Activated CD4-positive, alpha-beta T cell treated with anti-CD3 and anti-CD28 coated beads for 4 hours (primary cell): Measurements from ENCODE around the gene PECR.

Source experiments
- DNase-seq, 2 donors: peaks; one replicate each; pipeline ENCODE4 v3.0.0-alpha.2; 2020

PECR gene

GRCh38 chr2:216069028-216069427 is 12.6 kb downstream of the PECR start:
- DNase-seq: no peak

GRCh38 chr2:216066230-216066629 is 15.4 kb downstream of the PECR start:
- no peak for DNase-seq

DNA sequence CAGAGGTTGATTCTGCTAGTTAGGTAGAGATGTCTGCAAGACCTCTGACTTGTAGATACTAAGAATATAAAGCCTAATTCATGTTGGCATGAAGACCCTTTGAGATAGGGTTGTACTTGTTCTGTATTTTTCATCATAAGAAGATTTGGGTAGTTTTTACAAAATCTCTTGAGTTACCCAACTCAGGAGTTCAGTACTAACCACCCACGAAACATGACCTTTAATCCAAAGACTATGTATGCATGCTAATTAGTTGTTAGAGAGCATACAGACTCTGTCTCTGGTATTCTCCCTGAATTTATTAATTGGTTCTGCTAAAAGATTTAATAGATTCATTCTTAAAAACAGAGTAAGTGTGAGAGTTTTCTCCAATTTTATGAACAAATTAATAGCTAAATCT is 16.9 kb downstream of the PECR start:
- DNase-seq: no peak

DNA sequence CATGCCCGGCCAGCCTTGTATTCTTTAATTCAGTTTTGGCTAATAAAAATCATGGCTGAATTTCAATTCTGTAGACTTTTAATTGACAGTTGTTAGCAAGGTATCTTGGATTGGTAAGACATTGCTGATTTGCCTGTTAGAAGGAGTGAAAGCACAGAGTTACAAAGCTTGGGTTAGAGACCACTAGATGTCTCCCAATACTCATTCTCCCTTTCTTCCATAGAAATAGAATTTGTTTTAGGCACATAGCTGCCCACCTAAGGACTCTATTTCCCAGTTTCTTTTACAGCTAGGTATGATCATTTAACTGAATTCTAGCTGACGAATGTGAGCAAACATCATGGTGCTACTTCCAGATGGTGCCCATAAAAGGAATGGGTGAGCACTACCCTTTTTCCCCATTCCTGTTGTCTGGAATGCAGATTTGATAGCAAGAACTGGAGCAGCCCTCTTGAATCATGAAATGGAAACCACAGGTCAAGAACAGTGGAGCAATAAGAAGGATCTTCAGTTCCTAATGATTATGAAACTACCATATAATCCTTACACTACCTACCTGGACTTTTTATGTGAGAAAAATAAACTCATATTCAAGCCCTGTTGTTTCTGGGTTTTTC is 17.5 kb downstream of the PECR start:
- no peak for DNase-seq

- DNase-seq: no peak
These were observed 22.3 kb downstream of the PECR start for GRCh38 chr2:216059233-216059834.

- peak; percentile 42 to 46 for DNase-seq
These were observed 23.9 kb downstream of the PECR start for GRCh38 chr2:216057688-216058193.

GRCh38 chr2:216056739-216057138 is 24.9 kb downstream of the PECR start:
- DNase-seq: no peak

GRCh38 chr2:216055680-216056079 is 25.9 kb downstream of the PECR start:
- no peak for DNase-seq

DNA sequence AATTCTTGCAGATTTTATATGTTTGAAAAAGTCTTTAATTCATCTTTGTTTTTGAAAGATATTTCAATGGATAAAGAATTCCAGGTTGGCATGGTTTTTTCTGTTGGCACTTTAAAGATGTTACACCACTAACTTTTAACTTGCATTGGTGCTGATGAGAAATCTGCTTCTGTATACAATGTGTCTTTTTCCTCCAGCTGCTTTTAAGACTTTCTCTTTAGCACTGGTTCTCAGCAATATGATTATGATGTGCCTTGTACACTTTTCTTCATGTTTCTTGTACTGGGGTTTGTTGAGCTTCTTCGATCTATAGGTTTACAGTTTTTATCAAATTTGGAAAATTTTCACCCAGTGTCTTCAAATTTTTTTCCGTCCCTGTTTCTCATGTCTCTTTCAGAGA is 29.2 kb downstream of the PECR start:
- no peak for DNase-seq

- DNase-seq: no peak
These were observed 30.3 kb downstream of the PECR start for GRCh38 chr2:216051350-216051749.

- DNase-seq: no peak
These were observed 32.2 kb downstream of the PECR start for GRCh38 chr2:216049452-216049851.

DNA sequence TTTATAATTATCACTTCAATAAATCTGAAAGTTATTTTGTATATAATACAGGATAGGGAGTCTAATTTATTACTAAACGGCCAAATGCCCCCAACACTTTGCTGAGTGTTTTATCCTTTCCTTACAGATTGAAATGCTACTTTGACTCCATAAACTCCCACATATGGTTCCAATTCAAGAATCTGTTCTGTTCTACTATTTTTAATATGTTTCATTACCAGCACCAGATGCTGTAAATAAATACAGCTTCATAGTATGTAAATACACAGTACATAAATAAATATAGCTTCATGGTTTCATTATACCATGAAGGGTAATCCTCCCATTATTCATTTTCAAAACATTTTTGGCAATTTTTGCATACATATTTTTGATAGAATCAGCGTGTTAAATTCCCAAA is 34.2 kb downstream of the PECR start:
- no peak for DNase-seq

DNA sequence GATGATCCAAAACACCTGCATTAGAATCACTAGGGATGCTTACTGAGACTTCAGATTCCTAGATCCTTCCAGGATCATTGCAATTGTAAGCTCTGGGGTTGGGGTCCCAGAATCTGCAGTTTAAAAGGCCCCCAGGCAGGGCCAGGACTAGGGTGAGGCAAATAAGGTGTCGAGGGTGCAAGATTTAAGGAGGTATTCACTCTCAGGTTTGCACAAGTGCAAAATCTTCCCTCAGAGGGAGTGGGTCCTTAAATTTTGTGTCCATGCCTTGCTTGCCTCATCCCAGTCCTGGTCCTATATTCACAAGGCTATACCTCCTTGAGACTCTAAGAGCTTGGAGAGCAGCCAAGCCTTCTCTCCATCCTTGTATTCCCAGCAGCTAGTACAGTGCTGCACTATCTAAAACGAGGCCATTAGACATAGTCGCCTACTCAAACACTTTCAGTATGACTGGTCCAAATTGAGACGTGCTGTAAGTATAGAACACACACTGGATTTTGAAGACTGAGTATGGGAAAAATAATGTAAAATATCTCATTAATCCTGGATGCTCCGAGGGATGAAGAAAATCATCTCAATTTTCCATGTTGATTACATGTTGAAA is 36.6 kb downstream of the PECR start:
- DNase-seq: no peak

GRCh38 chr2:216043949-216044348 is 37.7 kb downstream of the PECR start:
- DNase-seq: no peak

GRCh38 chr2:216041438-216041837 is 40.2 kb downstream of the PECR start:
- no peak for DNase-seq

- DNase-seq: no peak
These were observed 41.7 kb downstream of the PECR start for GRCh38 chr2:216039918-216040317.

DNA sequence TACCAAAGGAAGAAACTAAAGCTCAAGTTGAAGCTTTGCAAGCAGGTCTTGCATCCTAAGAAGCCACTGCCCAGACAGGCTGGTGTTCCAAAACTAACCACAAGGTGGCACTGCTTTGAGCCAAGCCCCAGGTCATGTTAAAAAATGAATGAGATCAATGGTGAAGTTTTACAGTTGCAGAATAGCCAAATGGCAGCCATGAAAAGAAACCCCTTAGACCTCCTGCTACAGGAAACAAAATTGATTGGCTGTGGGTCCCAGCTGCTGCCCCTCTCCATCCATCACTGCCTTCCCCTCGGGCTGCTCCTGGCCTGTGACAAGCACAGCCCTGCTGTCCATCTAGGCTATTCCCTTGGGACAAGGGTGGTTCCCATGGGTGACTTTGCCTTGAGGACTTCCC is 47.5 kb downstream of the PECR start:
- DNase-seq: peak; percentile 60 to 81

DNA sequence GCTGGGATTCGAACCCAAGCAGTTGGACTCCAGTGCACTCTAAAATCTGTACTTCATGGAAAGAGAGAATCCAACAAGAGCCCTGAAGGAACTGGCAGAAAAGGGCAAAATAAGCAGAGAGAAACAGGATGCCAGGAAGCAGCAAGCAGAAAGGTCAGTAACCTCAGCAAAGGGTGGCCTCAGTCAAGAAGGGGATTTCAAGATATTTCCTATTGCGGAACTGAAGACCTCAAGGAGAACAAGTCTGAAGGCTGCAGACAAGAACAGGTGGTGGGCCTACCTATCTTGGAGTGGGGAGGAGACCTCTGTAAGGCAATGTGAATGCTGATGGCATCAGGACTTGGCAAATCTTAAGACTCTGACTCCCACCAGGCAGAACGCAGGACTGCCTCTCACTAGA is 48.2 kb downstream of the PECR start:
- no peak for DNase-seq

DNA sequence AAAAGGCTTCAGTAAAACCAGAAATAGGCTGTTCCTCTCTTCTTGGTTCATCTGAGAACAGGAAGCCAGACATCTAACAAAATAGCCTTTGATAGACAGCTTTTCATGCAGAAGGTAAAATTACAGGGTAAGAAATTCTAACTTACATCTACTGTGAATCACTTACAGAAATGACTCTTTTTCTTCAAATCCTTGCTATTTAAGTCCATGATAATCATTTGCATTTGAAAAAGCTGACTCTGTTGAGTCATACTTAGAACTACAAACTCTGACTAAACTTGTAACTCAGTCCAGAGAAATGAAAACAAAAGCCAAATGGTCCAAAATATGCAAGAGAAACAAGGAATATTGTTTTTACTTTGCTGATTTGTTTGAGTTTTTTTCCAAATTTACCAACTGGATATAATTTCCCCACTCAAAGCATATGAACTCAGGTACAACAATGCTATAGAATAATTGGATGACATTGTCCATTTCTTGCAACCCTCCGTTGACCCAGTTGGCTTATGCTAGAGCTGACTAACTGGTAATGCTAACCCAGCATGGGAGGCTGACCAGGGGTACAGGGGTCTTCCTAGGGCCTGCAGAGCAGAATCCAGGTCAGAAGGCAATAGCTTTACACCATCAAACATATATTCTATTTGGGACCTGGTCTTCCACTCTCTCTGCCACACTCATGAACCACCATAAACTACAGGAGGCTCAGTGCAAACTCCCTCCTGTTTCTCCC is 49.5 kb downstream of the PECR start:
- DNase-seq: no peak

- DNase-seq: no peak
These were observed 51.4 kb downstream of the PECR start for GRCh38 chr2:216030216-216030615.

DNA sequence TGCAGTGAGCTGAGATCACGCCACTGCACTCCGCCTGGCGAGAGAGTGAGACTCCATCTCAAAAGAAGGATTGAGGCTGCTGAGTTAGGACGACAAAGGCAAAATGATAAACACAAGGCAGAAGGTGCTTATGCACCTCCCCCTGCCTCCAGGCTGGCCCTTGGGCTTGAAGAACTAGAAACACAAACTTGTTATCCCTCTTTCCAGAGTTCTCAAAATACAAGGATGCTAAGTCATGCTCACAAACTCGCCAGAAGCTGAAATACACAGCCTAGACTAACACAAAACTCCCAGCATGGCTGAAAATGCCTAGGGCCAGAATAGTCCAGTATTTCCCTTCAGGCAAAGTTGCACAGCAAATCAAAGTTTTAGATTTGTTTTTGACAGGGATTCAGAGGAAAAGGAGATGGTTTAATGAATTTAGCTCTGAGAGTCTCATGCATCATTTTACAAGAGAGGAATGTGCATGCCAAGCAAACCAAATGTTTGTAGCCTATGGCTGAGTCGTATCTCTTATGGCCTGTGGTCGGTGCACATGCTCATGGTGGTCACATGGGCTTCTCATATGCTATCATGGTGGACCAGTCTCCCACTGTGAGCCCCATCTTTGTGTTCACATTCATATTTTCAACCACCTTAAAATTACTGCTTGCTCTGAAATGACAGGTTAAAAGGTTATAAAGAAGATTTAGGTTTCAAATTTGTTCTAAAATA is 52.0 kb downstream of the PECR start:
- DNase-seq: no peak

DNA sequence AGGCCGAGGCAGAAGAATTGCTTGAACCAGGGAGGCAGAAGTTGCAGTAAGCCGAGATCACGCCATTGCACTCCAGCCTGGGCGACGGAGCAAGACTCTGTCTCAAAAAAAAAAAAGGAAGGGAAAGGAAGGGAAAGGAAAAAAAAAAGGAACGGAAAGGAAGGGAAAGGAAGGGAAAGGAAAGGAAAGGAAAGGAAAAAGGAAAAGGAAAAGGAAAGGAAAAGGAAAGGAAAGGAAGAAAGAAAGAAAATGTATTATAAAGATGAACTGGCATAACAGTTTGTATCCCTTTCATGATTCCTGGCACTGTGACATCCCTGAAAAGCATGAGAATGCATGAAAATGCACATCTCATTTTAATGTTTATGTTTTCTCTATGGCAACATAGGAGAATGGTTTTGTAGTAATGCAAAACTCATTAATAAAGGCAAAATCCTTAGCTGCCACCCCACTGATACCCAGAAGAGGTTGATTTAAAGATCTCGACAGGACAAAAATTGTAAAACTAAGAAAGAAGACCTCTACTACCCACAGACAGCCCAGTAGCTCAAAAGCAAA is 56.8 kb downstream of the PECR start:
- no peak for DNase-seq
